GM19468 (cell line): ENCODE data around the gene SPEG.

Experiments used
- ATAC-seq: cut with Tn5 transposase; IDR thresholded peaks from one replicate; pipeline ENCODE4 v1.9.1; 2021; ENCODE audit warnings: mild to moderate bottlenecking, moderate library complexity, moderate number of reproducible peaks; ENCODE audit not compliant: unreplicated experiment; ENCODE audit errors: extremely low read depth

Gene SPEG

DNA sequence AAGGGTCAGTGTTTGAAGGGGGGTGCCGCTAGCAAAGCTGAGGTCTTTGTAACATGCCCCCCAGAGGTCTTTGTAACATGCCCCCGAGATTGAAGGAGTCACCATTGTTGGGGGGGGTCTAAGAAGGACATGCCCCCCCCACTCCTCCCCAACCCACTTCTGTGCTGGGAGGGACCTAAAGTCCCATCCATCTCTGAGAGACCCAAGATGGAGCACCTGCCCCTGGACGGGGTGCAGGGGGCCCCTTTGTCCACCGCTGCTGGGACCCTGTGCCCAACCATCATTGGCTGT is 73.7 kb downstream of the SPEG start:
- no peak for ATAC-seq

DNA sequence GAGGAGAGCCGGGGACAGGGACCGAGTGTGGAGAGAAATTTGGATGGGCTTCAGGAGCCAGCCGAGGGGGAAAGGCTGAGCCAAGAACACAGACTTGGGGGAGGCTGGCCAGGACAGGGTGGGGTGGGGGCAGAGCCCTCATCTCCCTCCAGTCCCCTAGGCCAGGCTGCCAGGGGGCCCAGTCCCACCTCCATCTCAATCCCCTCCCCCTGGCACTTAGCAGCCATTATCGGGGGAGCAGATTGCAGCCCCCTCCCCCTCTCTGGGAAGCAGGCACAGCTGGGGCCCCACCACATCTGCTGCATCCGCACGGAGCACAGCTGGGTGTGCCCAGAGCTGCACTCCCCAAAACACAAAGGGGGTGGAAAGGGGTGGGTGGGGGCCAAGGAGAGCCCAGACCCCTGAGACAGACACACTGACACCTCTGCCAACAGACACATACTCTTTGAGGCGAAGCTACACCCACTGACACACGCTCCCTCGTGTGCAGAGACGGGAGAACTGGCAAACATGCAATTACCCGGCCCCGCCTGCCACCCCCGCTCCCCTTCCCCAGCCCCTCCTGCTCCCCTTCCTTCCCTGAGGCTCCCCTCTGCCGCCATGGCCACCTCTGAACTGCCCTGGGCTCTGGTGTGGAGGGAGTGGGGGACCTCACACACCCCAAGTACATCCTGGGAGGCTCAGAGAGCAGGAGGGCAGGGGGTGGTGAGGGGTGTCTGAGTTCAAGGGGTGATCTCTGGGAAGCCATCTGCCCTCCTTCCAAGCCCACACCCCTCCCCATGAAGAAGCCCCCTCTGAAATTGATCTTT is 74.5 kb downstream of the SPEG start:
- no peak for ATAC-seq

DNA sequence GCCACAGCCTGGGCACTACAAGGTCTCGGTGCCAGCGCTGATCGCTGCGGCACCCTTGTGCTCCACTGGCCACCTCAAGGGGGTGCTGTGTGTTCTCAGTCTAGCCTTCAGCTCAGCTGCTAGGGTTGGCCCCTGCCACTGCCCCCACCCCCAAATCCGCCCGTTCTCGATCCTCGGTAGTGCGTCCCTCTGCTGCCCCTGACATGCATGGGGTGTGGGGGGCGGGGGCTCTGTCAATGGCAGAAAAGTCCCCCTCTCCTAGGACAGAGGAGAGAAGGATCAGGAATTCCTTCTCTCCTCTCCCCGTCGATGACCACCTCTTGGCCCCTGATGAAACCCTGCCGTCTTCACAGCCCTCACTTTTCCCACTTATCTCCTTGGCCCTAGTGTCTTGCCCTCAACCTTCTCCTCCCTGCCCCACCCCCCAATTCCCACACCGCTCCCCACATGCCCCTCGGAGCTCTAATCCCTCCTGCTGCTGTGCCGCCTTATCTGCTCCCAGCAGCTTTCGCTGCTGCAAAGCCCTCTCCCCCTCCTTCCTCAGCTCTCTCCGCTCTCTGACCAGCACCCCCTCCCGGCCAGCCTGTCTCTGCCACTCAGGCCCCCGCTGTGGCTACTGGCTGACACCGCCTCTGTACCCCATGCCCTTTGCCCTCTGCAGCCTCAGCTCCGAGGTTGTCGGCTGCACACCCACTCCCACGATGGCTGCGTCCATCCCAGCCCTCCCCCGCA is 75.3 kb downstream of the SPEG start:
- ATAC-seq, result no peak

DNA sequence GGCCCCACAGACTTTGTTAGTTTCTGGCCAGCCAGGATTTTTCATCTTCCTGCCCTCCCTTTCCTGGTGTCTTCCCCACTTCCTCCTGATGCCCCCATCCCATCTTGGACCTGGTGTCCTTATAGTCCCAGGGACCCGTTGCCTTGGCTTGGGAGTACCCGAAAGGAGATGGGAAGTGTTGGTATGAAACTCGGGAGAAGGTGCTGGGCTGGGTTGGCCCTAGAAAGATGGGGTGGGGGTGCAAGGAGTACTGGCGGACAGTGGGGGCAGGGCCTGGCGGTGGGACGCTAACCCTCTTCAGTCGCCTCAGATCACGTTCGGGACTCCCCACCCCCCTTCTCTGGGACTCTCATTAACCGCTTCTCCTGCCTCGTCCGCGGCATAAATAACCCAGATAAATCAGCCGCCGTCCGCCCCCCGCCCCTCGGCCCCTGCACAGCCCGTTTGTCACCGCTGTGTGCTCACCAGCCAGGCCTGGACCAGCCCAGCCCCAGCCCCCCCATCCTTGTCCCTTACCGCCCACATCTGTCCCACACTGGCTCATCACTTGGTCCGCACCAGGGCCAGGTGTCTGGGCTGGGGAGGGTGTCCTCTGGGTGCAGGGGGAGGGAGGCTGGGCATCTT is 76.0 kb downstream of the SPEG start:
- ATAC-seq, result no peak

DNA sequence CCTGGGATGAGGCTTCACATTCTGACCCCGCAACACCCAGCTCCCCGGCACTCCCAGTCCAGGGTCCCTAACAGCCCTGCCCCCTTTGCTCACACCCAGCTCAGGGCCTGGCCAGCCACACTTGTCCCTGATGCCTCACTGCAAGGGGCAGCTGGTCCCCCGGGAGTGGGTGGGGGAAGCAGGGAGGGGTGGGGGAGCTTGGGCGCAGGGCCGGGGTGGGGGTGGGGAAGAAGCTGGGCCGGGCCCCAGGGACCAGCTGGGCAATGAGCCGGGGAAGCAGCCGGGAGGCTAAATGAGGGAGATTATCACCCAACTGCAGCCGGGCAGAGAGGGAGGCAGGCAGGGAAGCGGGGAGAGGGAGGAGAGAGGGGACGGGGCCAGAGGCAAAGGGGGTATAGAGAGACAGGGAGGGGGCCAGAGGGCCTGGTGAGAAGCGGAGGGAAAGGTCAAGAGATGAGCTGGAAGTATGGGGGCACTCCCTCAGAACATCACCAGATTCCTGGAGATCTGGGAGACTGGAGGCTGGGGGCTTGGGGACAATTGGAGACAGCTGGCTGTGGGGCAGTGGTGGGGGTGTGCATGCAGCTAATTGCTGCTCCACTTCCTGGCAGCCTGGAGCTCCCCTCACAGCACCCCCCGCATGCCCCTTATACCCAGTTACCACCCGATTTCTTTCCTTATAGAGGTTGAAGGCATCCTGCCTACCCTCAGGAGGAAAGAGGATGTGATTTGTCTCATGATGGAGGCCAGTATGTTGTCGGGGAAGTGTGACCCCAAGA is 77.1 kb downstream of the SPEG start:
- no peak for ATAC-seq

DNA sequence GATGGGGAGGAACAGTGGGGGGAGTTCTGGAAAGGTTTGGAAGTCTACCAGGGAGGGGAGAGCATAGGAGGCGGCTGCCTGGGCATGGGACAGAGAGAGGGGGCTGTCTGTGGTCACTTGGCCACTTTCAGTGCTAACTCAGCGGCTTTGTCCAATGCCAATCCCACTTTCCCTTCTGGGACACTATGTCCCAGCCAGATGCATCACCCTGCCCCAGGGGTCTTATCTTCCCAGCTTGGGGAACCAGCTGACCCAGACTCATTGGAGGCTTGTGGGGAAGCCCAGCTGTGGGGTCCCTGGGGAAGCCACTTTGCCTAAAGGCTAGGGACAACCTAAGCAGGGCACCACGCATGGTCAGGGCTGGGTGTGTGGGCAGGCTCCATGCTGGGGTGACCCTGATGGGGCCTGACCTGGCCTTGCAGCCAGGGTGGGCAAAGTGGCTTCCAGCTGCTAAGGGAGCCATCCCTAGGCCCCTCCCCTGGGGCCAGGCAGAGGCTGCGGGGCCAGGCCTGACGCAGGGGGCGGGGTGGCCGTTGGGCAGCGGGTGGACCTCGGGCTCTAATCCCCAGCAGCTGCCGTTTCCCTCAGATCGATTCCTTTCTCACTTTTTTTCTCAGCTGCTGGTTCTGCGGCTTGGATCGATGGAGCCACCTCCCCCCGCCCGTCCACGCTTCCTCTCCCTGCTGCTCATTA is 78.0 kb downstream of the SPEG start:
- no peak for ATAC-seq

DNA sequence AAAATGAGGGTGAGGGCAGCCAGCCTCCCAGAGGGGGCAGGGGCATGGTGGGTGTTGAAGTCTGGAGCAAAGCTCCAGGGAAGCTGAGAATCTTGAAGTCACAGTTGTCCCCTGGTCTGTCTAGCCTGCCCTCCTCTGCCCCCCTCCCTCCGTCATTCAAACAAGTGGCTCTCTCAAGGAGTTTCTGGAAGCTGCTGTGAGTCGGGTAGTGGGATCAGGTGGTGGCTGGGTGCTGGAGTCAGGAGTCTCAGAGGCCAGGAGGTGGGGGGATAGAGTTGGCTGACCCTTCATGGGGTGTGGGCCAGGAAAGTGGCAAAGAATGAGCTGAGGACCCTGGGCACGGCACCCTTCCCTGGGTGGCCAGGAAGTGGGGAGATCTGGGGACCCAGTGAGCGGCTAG is 79.1 kb downstream of the SPEG start:
- ATAC-seq, result no peak

DNA sequence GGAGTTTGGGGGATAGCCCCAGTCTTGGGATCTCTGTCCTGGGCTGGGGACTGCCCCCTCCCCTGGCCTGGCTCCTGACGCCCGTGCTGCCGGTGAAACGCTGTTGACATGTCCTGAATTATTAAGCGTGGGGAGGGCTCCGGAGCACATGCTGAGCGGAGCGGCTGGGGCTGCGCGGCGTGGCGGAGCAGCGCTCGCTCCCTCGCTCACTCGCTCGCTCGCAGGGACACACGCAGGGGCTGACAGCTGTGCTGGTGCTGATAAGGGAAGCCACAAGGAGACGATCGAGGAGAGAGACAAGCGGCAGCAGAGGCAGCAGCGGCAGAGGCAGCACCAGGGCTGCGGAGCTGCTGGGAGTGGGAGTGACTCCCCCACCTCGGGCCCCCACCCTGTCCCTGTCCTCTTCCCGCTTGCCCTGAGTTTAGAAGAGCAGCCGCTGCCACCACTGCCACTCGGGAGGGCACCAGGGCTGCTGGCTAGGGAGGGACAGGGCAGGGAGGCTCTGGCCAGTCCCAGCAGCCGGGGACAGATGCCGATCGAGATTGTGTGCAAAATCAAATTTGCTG is 79.6 kb downstream of the SPEG start, which contains the start of gene ASIC4:
ASIC4 (plus strand) TSS at position 287 of the 566 bp plus-strand sequence; CDS start at position 530, 243 bp downstream.
- no peak for ATAC-seq

DNA sequence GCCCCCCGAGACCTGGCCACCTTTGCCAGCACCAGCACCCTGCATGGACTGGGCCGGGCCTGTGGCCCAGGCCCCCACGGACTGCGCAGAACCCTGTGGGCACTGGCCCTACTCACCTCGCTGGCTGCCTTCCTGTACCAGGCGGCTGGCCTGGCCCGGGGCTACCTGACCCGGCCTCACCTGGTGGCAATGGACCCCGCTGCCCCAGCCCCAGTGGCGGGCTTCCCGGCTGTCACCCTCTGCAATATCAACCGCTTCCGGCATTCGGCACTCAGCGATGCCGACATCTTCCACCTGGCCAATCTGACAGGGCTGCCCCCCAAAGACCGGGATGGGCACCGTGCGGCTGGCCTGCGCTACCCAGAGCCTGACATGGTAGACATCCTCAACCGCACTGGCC is 80.2 kb downstream of the SPEG start:
- ATAC-seq, result no peak

DNA sequence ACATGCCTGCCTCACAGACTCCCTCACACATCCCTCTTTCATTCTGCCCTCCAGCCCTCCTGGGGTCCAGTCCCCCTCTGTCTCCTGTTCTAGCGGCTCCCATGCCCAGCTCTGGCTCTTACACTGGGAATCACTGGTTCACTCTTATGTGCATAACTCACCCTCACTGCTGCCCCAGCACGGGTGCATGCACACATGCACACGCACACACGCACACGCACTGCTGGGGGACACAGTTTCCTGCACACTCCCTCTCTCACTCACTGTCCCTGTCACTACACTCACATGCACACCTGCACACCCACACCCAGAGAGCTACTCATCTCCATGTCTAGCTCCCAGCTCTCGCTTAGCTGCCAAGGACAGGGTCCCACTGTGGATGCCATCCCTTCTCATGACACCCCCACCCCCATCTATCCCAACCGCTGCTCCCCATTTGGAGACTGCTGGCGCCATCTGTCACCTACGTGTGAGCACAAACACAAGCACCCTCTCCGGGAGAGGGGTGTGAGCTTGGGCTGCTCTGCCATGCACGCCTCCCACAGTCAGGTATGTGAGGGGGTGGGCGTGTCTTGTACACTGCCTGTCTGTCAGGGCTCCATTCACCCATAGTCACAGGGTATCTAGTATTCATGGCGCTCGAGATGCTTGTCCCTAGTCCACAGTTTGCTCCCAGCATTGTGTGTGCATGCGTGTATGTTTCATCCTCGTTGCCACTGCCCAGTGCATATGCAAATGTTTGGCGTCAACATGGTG is 81.4 kb downstream of the SPEG start:
- ATAC-seq, result no peak

DNA sequence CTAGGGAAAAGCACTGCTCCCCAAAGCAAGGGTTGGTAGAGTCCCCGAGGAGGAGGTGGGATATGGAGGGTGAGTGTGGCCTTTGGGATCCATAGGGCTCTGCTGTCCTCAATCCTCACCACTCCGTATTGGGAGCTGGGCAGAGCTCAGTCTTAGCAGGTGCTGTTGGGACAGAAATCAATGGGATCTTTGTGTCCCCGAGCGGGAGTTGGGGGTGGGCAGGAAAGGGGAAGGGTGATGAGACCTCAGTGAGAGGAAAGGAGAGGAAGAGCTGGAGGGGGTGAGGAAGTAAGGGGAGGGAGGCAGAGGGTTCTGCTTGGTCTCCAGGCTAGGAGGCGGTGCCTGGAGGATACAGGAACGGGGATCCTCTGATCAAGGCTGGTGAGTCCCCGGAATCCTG is 82.2 kb downstream of the SPEG start:
- no peak for ATAC-seq

DNA sequence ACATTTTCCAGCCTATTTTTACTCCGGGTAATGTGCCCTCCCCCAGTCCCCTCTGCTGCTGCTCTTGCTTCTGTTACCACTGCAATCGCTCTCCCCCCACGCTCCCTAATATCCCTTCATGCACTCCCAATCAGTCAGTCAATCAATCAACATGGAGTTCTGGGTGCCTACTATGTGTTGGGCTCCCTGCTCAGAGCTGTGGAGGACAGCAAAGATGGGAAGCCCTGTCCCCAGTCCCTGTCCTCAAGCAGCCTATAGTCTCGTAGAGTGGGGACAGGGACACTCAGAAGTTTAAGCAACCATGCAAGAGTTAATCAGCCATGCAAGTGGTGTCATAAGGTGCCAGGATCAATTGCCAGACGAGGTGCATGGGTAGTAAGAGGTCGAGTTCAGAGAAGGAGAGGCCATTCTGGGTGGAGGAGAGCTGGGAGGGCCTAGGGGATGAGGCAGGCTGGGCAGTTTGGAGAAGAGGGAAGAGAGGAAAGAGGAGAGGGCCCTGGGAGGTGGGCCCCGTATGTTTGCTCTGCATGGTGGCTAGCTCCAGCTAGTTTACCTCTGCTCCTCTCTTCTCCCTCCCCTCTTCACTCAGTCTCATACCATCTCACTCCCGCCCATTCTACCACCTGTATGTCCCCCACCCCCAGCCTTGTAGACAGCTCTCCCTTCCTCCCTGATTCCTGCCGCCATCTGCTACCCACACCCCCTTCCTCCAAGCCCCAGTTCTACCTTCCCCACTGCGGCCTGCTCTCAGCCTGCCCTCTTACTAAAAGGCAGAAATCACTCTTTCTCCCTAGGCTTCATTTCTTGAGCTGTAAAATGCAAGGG is 83.5 kb downstream of the SPEG start:
- no peak for ATAC-seq

DNA sequence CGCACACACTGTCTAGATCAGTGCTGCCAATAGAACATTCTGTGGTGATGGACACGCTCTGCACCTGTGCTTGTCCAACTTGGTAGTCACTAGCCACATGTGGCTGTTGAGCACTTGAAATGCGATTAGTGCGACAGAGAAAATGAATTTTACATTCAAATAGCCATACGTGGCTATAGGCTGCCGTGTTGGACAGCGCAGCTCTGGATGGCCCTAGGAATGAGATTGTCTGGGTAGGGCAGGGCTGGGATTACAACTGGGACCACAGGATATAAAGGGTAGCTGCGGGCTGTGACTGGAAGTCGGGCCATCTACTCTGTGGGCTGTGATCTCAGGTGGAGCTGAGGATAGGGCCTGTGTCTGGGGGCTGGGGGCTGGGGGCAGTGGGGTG is 84.9 kb downstream of the SPEG start:
- no peak for ATAC-seq

DNA sequence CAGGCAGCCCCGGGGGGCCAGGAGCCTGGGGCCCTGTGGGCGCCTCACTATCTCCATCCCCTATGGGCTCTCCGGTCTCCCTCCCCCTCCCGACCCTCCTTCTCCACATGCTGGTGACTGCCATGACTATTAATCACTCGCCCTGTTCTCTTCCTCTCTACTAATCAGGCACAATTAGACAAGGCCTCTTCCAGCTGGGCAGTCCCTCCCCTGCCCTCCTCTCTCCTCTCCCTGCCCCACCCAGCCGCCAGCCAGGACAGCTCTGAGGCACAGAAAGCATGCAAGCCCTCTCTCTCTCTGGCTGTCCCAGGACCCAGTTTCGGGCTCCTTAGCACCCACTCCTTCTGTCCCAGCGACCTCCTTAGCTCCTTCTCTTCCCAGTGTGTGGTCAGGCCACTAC is 85.4 kb downstream of the SPEG start:
- ATAC-seq, result no peak

DNA sequence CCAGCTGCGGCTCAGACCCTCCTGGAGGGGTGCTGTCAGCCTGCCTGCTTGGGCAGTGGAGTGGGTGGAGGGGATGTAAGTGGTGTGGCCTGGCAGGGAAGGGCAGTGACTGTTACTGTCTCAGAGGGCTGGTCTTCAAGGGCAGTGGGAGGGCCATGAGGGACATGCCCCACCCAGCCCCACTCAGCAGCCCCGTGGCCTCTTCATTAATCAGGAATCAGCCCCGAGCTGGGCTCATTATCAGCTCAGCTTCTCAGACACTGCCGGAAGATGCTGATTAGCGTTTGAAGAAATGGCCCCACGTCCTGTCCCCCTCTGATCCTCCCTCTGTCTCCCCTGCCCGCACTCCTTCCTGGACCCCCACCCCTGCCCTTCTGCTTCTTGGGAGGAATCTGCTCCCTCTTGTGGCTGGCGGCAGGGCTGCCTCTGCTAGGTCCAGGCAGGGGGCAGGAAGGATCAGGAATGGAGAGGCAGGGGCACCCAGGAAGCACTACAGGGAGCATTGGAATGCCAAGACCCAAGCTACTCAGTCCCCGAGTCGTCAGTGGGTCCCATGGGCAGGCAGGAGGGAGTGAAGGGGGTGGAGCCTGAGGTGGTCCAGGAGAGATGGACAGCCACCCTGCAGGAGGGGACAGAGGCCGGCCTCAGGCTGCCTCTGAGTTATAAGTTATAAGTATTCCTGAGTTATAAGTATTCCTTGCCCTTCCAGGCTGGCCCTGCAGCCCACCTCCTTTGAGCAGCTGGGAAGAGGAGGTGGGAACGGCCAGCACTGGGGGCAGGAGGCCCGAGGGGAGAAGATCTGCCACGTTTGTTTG is 86.6 kb downstream of the SPEG start:
- ATAC-seq, result no peak

DNA sequence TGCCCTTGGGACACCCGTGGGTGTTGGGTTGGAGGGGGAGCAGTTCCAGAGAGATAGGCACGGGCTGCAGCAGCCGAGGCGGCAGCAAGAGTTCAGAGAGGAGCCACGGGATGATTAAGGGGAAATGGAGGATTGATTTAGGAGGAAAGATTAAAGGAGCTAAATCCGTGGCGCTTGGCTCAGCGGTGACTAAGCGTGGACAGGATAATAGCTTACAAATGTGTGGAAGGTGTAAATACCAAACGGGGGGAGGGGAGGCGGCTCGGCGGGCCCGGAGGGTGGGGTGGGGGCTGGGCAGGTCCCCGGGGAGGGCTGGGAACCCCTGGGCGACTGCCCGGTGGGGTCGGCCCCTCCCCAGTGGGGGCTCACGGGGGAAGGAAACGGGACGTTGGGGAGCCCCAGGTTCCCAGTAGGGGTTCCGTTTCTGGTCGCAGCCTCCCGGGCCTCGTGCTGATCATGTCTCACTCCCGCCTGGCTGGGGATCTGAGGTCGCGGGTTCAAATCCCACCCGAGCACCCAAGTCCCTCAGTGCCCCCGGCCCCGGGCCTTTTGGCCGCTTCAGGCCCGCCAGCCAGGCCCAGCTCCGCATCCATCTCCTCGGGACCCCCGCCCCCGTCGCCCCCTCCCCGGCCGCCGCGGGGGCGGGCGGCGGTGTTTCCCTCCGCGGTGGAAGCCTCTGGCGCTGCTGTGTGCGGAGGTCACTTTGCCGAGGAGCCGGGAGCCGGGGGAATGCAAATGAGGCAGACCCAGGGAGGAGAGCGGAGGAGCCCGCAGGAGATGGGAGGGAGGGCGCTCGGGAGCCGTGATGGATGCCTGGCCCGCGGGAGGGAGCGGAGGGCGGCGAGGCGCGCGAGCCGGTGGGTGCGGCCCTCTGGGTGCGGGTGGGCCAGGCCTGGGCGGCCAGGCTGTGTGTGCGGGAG is 87.7 kb downstream of the SPEG start:
- no peak for ATAC-seq
